ENCODE data around the gene SPRED2.
"Not testable (repeated sequence)": the region's sequence is repeated elsewhere in the genome, so short reads cannot be mapped to it uniquely, and the experiment has no call there.

SPRED2 gene

DNA sequence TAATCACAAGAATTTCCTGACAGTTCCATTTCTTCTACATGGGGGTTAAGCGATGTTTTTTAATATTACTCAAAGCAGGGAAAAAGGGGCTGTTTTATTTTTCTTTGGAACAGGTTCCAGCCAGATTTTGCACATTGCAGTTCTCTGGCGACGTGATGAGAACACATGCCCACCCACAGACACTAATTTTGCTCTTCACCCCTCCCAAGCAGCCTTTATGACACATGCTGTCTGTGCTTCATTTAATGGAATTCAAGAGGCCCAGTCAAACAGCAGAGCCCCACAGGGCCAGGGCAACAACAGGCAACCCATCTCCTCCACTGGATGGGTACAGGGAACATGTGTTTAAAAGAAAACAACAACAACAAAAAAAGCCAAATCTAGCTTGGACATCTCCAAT, 70.8 kb downstream of the SPRED2 start:
- DNase-seq, result no peak

- no peak for DNase-seq
Measured at GRCh38 chr2:65360441-65360840, 72.0 kb downstream of the SPRED2 start.

- no peak for DNase-seq
Measured at GRCh38 chr2:65358678-65359400, 73.6 kb downstream of the SPRED2 start.

DNA sequence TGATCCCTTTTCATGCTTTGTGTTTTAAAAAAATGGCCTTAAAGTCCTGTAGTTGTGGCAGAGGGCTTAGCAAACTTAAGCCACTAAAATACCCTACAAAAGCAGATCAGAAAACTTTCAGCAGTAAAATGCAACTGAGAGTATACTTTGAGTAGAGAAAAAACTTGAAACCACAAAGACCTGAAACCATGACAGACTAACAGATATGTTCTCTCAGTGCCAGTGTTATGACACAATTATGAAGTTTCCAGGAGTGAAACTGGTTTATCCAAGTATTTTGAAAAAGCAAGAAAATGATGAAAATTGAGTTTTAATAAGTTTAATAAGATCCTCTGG, 74.5 kb downstream of the SPRED2 start:
- DNase-seq, result no peak

DNA sequence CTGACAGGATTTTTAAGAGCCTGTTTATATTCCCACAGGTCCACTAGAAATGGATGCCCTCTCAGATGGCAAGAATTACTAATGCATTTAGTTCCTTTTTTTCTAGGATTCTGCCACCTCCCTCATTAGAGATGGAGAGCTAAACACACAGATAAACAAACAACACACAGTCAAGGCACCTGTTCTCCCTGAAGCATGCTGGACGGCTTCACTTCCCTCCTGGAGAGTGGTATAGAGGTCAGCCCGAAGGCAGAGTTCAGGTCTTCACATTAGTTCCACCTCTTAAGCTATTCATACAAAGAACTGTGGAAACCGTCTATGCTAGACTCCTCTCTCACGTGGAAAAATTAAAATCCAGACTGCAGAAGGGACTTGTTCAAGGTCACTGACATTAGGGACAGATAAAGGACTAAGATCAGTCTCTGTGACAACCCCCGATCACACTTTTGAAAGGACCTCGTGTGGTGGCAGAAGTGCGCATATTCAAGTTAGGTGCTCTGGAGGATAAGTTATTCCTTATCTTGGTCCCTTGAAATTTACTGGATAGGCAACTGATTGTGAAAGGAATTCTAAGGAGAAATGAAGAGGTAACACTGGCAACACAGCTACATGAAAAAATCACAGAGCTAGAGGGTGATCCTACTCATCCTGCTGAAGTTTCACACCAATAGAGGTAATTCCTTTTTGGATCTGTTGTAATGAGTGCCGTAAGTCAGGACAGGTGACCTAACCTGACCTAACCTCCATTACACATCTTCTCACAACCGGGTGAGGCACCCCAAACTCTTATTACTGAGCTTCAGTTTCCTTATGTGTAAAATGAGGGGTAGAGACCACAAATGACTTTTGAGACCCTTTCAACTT, 75.1 kb downstream of the SPRED2 start:
- DNase-seq, result no peak

- DNase-seq, result no peak
Measured at GRCh38 chr2:65355186-65355831, 77.1 kb downstream of the SPRED2 start.

DNA sequence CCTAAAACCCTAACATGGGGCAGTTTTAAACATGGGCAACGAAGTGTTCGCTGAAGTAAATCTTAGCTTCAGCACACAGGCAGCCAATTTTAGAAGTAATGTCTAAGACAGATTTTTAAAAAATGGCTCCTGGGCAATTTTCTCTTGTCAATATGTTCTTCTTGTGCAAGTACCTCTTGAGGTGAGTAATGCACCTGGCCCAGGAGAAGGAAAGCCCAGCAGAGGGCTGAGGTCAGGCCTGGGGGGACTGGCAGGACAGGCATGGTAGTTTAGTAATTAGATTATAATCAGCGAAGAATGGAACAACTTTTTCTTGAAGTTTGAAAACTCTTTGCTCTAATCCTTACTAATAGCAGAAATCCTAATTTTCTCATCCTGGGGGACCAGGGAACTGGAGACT, 77.6 kb downstream of the SPRED2 start:
- no peak for DNase-seq

DNA sequence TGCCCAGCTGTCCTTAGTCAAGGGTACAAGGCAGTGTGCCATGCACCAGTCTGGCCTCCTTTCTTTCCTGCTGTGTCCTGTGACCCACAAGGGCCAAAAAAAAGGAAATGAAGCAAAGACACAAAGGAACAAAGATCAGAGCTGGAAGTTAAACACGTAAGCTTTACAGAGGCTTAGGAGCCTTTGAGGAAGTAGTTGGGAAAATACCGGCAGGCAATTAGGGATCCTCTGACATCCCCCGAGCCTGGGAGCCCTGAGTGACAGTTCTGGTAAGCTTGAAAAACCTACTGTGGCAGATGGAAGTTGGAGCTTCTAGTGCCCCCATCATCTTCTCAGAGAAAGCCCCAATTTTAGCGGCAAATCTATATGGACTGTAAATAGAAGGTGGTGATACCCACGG, 78.5 kb downstream of the SPRED2 start:
- no peak for DNase-seq

- DNase-seq, result no peak
Measured at GRCh38 chr2:65353046-65353445, 79.4 kb downstream of the SPRED2 start.

DNA sequence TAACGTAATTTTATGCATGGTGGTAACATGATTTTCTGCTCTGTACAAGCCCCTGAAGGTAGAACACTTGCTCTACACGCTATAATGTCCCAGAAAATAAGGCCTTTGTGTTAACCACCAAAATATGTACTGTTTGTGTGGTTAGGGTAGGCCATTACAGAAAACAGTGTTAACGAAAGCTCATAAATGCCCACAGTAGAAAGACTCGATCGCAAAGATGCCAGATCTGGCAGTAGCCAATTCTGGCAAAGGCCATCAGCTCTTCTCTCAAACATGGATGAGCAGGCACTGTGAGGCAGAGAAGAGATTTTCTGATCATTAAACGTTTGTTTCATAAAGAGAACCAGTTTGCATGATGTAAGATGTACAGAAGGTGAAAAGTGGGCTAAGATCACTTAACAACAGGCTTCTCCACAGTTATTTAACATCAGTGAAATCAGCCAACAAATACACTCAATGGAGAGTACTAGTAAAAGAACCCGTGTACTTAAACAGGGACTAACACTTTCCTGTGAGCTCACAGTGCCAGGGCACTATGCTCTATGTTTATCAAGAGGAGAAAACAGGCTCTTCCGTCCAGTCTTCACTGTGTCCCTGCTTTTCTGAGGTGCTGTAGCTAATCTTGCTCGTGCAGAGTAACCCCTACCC, 80.3 kb downstream of the SPRED2 start:
- DNase-seq, result no peak

- DNase-seq, result no peak
Measured at GRCh38 chr2:65351234-65351947, 81.0 kb downstream of the SPRED2 start.

DNA sequence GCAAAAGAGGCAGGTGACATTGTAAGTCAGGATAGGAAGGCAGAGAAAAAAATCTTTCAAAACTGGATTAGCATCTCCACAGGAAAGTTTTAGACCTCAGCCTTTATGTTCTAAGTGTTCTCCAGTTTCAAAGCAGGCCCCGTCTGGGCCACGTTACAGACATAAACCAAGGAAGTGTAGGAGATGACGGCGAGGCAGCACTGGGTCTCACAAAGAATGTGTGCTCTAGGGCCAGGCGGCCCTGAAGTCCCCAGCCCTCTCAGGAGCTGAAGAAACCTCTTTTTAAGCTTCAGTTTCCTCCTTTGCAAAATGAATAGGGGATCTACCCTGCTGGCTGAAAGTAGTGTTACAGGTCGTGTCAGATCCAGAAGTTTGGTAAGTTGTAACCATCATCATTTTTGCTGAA, 81.7 kb downstream of the SPRED2 start:
- no peak for DNase-seq

DNA sequence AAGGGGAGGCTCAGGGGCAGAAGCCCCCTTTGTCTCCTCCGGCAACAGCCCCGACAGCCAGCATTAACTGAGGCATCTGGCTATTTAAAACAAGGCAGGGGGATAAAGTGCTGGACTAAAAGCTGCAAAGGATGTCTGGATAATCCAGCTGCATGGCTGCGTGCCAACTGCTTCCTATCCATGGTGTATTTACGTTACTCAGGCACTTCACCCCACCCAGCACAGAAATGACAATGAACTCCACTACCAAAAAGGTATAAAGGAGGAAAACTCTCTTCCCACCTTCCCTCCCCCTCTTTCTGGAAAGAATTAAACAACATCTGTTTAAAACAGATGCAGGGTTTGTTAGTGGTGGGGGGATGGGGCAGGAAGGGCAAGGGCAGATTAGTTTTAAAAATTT, 82.5 kb downstream of the SPRED2 start:
- DNase-seq, result no peak

DNA sequence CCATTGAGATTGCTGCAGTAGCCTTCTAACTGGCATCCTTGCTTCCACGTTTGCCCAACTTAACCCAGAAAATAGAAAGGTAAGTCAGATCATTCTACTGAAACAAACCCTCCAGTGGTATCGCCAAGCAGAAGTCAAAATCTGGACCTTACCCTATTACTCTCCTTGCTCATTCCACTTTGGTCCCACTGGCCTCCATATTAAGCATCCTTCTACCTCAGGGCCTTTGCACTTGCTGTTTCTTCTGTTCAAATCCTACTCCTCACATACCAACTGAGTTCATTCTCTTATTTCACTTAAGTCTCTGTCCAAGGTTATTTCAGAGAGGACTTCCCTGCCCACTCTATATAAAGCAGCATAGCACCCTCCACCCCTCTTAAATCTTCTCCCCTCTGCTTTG, 84.5 kb downstream of the SPRED2 start:
- DNase-seq, result no peak

- no peak for DNase-seq
Measured at GRCh38 chr2:65345631-65346030, 86.8 kb downstream of the SPRED2 start.

- no peak for DNase-seq
Measured at GRCh38 chr2:65344689-65345088, 87.7 kb downstream of the SPRED2 start.

DNA sequence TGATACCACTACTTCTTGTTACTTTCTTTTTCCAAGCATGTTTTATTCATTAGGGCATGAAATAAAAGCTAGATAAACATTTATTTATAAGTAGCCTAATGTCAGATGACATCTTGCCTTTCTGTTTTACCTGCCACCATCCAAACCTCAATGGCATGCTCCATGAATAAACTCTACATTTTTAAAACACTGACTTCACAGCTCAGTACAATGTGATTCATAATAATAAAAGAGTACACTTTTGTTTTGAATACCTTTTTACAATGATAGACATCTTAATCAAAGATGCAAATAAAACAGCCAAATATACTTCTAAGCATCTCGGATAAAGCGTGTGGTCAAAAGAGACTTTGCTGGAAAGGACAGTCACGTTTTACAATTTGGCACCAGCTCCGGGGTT, 88.2 kb downstream of the SPRED2 start:
- DNase-seq, result no peak

GRCh38 chr2:65343386-65343785, 89.0 kb downstream of the SPRED2 start:
- no peak for DNase-seq

DNA sequence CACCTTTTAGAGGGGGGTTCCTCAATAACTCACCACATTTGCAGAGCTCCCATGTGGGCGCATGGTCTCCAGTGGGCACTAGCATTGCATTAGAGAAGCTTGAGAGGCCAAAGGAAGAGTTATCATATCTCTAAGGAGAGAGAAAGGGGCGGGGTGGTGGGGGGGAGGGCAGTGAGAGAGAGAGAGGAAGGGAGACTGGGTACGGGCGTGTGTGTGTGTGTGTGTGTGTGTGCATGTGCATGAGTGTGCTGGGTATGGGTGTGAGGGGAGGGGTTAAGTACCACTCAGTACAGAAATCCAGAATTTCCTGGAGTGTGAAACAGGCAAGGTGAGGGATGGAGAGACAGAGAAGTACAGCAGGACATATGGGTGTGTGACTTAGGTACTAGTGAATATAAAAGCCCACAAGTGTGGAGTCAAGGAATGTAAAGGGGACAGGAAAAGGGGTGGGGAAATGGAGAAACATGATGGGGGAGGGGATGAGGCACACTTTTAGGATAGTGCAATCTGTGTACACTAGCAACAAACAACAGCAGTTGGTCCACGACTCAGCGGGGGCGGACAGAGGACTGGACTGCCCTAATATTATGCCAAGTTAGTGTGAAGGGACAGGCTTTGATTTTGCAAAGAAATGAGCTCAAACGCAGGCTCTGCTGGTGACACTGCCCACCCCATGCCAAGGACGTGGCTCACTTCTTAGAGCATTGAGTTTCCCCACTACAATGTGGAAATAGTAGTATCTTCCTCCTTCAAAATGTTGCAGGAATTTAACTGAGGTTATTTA, 91.3 kb downstream of the SPRED2 start:
- no peak for DNase-seq

GRCh38 chr2:65339648-65340047, 92.8 kb downstream of the SPRED2 start:
- DNase-seq, result no peak

- not testable (repeated sequence) for DNase-seq
Measured at GRCh38 chr2:65338830-65339495, 93.4 kb downstream of the SPRED2 start.
